Measurements from ENCODE around the gene SLCO3A1.

Gene SLCO3A1

DNA sequence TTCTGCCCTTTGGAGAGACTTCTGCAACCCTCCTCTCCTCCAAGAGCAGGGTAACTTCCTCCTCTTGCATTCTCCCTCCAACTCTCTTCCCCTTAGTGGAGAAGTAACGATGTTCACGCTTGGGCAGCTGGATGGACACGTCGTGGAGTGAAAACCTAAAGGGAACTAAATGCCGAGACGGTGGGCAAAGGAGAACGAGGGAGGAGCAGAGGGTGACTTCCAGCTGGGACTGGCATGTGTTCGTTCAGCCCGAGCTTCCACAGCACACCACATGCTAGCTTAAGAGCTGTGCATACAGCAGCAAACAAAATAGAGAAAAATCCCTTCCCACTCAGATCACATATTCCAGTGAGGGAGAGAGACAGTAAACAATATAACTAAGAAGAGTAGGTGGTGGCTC, 179.8 kb downstream of the SLCO3A1 start:
- DNase-seq (ENCODE audit: low spot score): no peak
- TF ChIP-seq, protein P1, sequence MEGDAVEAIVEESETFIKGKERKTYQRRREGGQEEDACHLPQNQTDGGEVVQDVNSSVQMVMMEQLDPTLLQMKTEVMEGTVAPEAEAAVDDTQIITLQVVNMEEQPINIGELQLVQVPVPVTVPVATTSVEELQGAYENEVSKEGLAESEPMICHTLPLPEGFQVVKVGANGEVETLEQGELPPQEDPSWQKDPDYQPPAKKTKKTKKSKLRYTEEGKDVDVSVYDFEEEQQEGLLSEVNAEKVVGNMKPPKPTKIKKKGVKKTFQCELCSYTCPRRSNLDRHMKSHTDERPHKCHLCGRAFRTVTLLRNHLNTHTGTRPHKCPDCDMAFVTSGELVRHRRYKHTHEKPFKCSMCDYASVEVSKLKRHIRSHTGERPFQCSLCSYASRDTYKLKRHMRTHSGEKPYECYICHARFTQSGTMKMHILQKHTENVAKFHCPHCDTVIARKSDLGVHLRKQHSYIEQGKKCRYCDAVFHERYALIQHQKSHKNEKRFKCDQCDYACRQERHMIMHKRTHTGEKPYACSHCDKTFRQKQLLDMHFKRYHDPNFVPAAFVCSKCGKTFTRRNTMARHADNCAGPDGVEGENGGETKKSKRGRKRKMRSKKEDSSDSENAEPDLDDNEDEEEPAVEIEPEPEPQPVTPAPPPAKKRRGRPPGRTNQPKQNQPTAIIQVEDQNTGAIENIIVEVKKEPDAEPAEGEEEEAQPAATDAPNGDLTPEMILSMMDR (IDR thresholded peaks at IDR 0.05; ENCODE audit: extremely low read depth, missing control alignments): no peak

DNA sequence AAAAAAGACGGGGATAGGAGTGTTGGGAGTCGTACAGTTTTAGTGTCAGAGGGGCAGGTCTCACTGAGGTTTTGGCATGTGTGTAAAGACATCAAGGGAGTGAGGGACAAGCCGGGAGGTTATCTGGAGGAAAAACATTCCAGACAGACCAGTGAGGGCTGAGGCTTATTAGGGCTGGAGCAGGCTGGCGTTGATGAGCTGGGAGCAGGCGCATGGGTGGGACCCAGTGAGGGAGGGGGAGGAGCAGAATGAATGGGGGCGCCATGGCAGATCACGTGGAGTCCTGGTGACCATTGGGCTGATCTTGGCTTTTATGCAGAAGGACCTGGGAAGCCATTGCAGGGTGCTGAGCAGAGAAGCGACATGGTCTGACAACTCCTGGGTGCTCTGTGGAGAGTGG, 180.2 kb downstream of the SLCO3A1 start:
- TF ChIP-seq, protein P1 (IDR thresholded peaks at IDR 0.05; ENCODE audit: extremely low read depth, missing control alignments): no peak
- DNase-seq (ENCODE audit: low spot score): no peak

DNA sequence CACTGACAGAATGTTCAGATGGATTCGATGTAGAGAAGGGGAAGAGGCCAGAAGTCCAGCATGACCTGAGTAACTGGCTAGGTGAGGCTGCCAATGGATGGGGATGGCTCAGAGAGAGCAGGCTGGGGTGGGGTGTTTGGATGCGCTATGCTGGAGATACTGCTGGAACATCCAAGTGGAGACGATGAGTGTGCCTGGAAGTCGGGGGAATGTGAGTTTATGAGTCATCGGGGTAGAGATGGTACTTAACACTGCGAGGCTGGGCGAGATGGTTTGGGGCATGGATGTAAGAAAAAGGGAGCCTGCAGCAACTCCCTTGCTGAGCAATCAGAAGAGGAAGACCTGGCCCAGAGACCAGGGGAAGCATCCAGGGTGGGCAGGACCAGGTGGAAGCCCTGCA, 180.7 kb downstream of the SLCO3A1 start:
- TF ChIP-seq, protein P1 (IDR thresholded peaks at IDR 0.05; ENCODE audit: extremely low read depth, missing control alignments): no peak
- no peak for DNase-seq (ENCODE audit: low spot score)

DNA sequence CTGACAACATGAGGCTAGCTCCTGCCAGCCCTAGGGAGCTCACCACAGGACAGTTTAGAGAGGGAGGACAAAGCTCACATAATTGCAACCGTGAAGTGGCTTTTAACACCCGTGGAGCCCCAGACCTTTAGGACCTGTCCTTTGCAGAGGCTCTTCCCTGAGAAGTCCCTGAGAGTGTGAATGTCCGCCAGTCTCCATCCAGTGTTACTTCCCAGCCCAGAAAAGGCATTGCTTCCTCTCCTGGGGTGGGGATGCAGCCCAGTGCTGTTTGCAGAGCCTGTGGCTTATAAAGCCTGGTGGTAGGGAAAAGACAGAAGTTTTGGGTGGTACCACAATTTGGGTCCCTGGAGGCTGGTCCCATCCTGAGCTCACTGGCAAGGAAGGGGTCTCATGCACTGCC, 182.0 kb downstream of the SLCO3A1 start:
- TF ChIP-seq, protein P1 (IDR thresholded peaks at IDR 0.05; ENCODE audit: extremely low read depth, missing control alignments): no peak
- DNase-seq (ENCODE audit: low spot score): no peak

DNA sequence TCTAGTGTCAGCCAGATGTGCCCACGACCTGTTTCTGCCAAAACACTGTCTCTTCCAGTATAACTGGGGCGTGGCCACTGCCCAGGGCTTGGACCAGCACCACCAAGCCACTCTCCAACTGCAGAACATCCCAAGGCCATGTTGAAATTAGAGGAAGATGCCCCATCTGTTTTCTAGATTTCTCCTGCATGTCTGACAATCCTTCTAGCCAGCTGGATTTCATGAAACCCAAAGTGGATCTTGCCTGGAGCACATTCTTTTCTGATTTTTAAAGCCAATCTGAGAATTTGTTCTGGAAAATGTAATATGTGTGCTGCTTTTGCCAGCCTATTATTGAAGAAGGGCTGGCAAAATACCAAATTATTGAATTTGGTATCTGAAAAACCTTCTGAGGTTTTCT, 182.5 kb downstream of the SLCO3A1 start:
- no peak for DNase-seq (ENCODE audit: low spot score)
- TF ChIP-seq, protein P1 (IDR thresholded peaks at IDR 0.05; ENCODE audit: extremely low read depth, missing control alignments): no peak

DNA sequence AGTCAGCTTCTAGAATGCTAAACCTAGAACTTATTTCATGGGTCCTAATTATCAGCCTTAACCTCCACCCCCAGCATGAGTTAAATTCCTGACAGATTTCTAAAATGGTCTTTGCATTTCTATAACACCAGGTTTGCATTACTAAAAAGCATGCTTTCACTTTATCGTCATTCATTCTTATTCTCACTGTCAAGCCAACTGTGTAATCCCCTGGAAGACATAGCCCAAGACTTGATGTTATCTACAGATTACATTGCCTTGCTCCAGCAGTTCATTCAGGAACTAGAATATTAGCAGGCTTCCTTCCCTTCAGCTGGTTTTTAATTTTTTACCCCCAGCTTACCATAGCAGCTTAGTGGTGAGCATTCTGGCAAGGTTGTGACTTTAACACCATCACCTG, 184.0 kb downstream of the SLCO3A1 start:
- DNase-seq (ENCODE audit: low spot score): no peak
- TF ChIP-seq, protein P1 (IDR thresholded peaks at IDR 0.05; ENCODE audit: extremely low read depth, missing control alignments): no peak

DNA sequence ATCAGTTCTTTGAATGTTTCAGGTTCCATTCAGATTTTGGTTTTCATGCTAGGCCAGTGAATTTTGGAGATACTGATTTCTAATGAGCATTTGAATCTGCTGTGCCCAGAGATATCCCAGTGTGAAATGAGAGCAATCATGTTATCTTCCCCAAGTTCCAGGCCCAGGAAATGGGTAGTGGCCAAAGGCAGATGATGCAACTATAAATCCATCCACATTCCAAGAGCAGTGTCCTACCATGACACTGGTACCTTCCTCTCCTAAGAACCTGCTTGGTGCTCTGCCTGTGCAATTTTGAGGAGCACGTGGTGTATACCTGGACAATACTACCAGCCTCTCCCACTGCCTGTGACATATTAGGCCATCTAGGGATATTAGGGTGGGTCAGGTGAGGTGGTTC, 186.8 kb downstream of the SLCO3A1 start:
- TF ChIP-seq, protein P1 (IDR thresholded peaks at IDR 0.05; ENCODE audit: extremely low read depth, missing control alignments): no peak
- DNase-seq (ENCODE audit: low spot score): no peak

Measured in GM20000 (cell line).